H9 (cell line): ENCODE measurements around the gene UBXN10. TPM values are rescaled to one million over a fixed set of nuclear protein-coding genes. Genes with fewer than 3 reads are reported as not detected.

Experiments used
- DNase-seq: peaks from one replicate; pipeline ENCODE4 v3.0.0-alpha.2; 2017
- H2AFZ ChIP-seq: one replicate; pipeline ENCODE4 v1.6.1; 2013; ENCODE audit warnings: mild to moderate bottlenecking, low read length, control low read depth, moderate library complexity
- H2AK5ac ChIP-seq: 2 replicates; pipeline ENCODE4 v1.6.1; 2013; ENCODE audit warnings: low read length, control low read depth, mixed read lengths; ENCODE audit not compliant: insufficient read length
- H2BK120ac ChIP-seq: one replicate; pipeline ENCODE4 v1.6.1; 2013; ENCODE audit warnings: low read depth, mild to moderate bottlenecking, low read length, control low read depth, inconsistent platforms; ENCODE audit not compliant: poor library complexity, severe bottlenecking
- H2BK12ac ChIP-seq: 2 replicates; pipeline ENCODE4 v1.6.1; 2013; ENCODE audit warnings: low read length, control low read depth, mixed read lengths, low read depth; ENCODE audit not compliant: insufficient read length
- H2BK15ac ChIP-seq: 2 replicates; pipeline ENCODE4 v1.6.1; 2013; ENCODE audit warnings: low read depth, low read length, control low read depth
- H2BK20ac ChIP-seq: one replicate; pipeline ENCODE4 v1.6.1; 2013; ENCODE audit warnings: low read depth, mild to moderate bottlenecking, low read length, control low read depth, inconsistent platforms; ENCODE audit not compliant: poor library complexity, severe bottlenecking
- H2BK5ac ChIP-seq: 2 replicates; pipeline ENCODE4 v1.6.1; 2013; ENCODE audit warnings: low read length, control low read depth, mixed read lengths; ENCODE audit not compliant: insufficient read length
- H3K14ac ChIP-seq: 2 replicates; pipeline ENCODE4 v1.6.1; 2013; ENCODE audit warnings: low read length, control low read depth; ENCODE audit not compliant: insufficient read depth
- H3K18ac ChIP-seq: 2 replicates; pipeline ENCODE4 v1.6.1; 2013; ENCODE audit warnings: low read depth, mild to moderate bottlenecking, mixed read lengths, low read length, control low read depth; ENCODE audit not compliant: insufficient read length
- H3K23ac ChIP-seq: 2 replicates; pipeline ENCODE4 v1.6.1; 2013; ENCODE audit warnings: low read length, control low read depth, mixed read lengths, low read depth; ENCODE audit not compliant: insufficient read length
- H3K23me2 ChIP-seq: 2 replicates; pipeline ENCODE4 v1.6.1; 2013; ENCODE audit warnings: low read depth, mild to moderate bottlenecking, mixed read lengths, low read length, control low read depth; ENCODE audit not compliant: insufficient read length, poor library complexity, severe bottlenecking
- H3K27ac ChIP-seq: 2 replicates; pipeline ENCODE4 v1.5.1; 2013; ENCODE audit warnings: low read length, control low read depth, mixed read lengths, low read depth; ENCODE audit not compliant: insufficient read length
- H3K27me3 ChIP-seq: 2 replicates; pipeline ENCODE4 v1.6.1; 2013; ENCODE audit warnings: low read length, control low read depth, inconsistent platforms; ENCODE audit not compliant: insufficient read depth
- H3K4ac ChIP-seq: 2 replicates; pipeline ENCODE4 v1.6.1; 2013; ENCODE audit warnings: low read depth, mild to moderate bottlenecking, control low read depth, inconsistent platforms, low read length, moderate library complexity
- H3K4me1 ChIP-seq: 2 replicates; pipeline ENCODE4 v1.6.1; 2013; ENCODE audit warnings: low read length, control low read depth, inconsistent platforms; ENCODE audit not compliant: insufficient read depth
- H3K4me2 ChIP-seq: 2 replicates; pipeline ENCODE4 v1.6.1; 2013; ENCODE audit warnings: low read length, control low read depth, mixed read lengths; ENCODE audit not compliant: insufficient read length, insufficient read depth
- H3K56ac ChIP-seq: 2 replicates; pipeline ENCODE4 v1.6.1; 2013; ENCODE audit warnings: low read depth, mild to moderate bottlenecking, mixed read lengths, low read length, control low read depth; ENCODE audit not compliant: insufficient read length
- H3K79me1 ChIP-seq: 2 replicates; pipeline ENCODE4 v1.6.1; 2013; ENCODE audit warnings: low read depth, mild to moderate bottlenecking, moderate library complexity, low read length, control low read depth, inconsistent platforms; ENCODE audit not compliant: insufficient read depth, poor library complexity, severe bottlenecking
- H3K79me2 ChIP-seq: 2 replicates; pipeline ENCODE4 v1.6.1; 2013; ENCODE audit warnings: low read length, control low read depth, inconsistent platforms; ENCODE audit not compliant: insufficient read depth
- H3K9ac ChIP-seq: 2 replicates; pipeline ENCODE4 v1.6.1; 2013; ENCODE audit warnings: low read length, control low read depth, mixed read lengths; ENCODE audit not compliant: insufficient read length; ENCODE audit errors: extremely low read depth
- H3K9me3 ChIP-seq: one replicate; pipeline ENCODE4 v1.6.1; 2013; ENCODE audit warnings: low read depth, low read length, inconsistent platforms; ENCODE audit not compliant: control insufficient read depth
- H3T11ph ChIP-seq: one replicate; pipeline ENCODE4 v1.6.1; 2013; ENCODE audit warnings: mild to moderate bottlenecking, low read length, control low read depth, inconsistent platforms
- H4K20me1 ChIP-seq: one replicate; pipeline ENCODE4 v1.6.1; 2013; ENCODE audit not compliant: control insufficient read depth, insufficient read length, insufficient read depth
- H4K5ac ChIP-seq: 2 replicates; pipeline ENCODE4 v1.6.1; 2013; ENCODE audit warnings: low read depth, mild to moderate bottlenecking, mixed read lengths, low read length, control low read depth; ENCODE audit not compliant: insufficient read length
- H4K8ac ChIP-seq: replicated peaks from 2 replicates; pipeline ENCODE4 v1.6.1; 2013; ENCODE audit warnings: low read length, control low read depth, mixed read lengths, low read depth; ENCODE audit not compliant: insufficient read length
- H4K91ac ChIP-seq: 2 replicates; pipeline ENCODE4 v1.6.1; 2013; ENCODE audit warnings: low read depth, mild to moderate bottlenecking, moderate library complexity, mixed read lengths, low read length, control low read depth; ENCODE audit not compliant: insufficient read length
- H3K27ac Mint-ChIP-seq, 3 experiments: 2 replicates in 2 of 3; 3 replicates in 1 of 3; pipeline ENCODE4 v1.8.0; 2020 to 2021; ENCODE audit warnings: mixed read lengths in 3 of 3, mild to moderate bottlenecking in 1 of 3, moderate library complexity in 1 of 3
- H3K27me3 Mint-ChIP-seq: 2 replicates; pipeline ENCODE4 v1.8.0; 2021; ENCODE audit warnings: low read depth, mild to moderate bottlenecking, moderate library complexity, mixed read lengths
- H3K36me3 Mint-ChIP-seq, 3 experiments: 2 replicates in 2 of 3; 3 replicates in 1 of 3; pipeline ENCODE4 v1.8.0; 2020 to 2021; ENCODE audit warnings: low read depth in 3 of 3, mixed read lengths in 3 of 3; ENCODE audit not compliant: insufficient read depth in 1 of 3
- H3K4me1 Mint-ChIP-seq, 2 experiments: 2 replicates each; pipeline ENCODE4 v1.8.0; 2020; ENCODE audit warnings: mixed read lengths in 2 of 2
- H3K4me3 Mint-ChIP-seq, 2 experiments: 2 replicates in 1 of 2; 3 replicates in 1 of 2; pipeline ENCODE4 v1.8.0; 2020 to 2021; ENCODE audit warnings: mild to moderate bottlenecking in 2 of 2, mixed read lengths in 2 of 2, moderate library complexity in 1 of 2
- H3K9me3 Mint-ChIP-seq, 2 experiments: 2 replicates in 1 of 2; 3 replicates in 1 of 2; pipeline ENCODE4 v1.8.0; 2020; ENCODE audit warnings: mild to moderate bottlenecking in 2 of 2, mixed read lengths in 2 of 2, moderate library complexity in 1 of 2
- WGBS: extraction: QIAGEN DNeasy Blood & Tissue Kit; methylation state at CpG from one replicate; pipeline ENCODE4 v1.1.7; 2013; ENCODE audit warnings: missing lambda C conversion rate, low lambda C conversion rate, mixed read lengths; ENCODE audit not compliant: insufficient read length; ENCODE audit errors: extremely low coverage; 5-methylcytosine and 5-hydroxymethylcytosine counted together
- total RNA-seq: library from RNA; stranded (reverse); gene quantifications from 2 replicates; pipeline ENCODE4 v1.2.1, GENCODE V29; 2021
- TF ChIP-seq, protein P1 (sequence below): fragments of 200-600 bp; sonication (generic); conservative IDR thresholded peaks from 3 replicates; pipeline ENCODE4 v1.8.0; 2021; ENCODE audit warnings: antibody characterized with exemption, mild to moderate bottlenecking

UBXN10 gene
- total RNA-seq, 1 experiment from 2014 or later: 0.59 TPM

GRCh38 chr1:20166051-20166450 is 19.8 kb upstream of the UBXN10 start:
- Histone ChIP-seq H3K4ac (no peak overlapping the region), H3K79me2 (no peaks in the 10 kb centered on the region), H4K20me1 (no peaks in the 10 kb centered on the region), H4K91ac (no peak overlapping the region), H3K14ac (no peak overlapping the region), H3K4me1 (peaks cover 3% of the 10 kb centered on the region; the same call in 1 of the 2 replicates), H2BK15ac (no peak overlapping the region), H2BK5ac (no peak overlapping the region), H3K9ac (no peak overlapping the region), H3K18ac (no peak overlapping the region), H3K27me3 (no peaks in the 10 kb centered on the region), H3K23ac (no peak overlapping the region), H2BK120ac (no peak overlapping the region), H2BK12ac (no peak overlapping the region), H2AK5ac (no peak overlapping the region), H3K79me1 (no peaks in the 10 kb centered on the region), H3K9me3 (no peaks in the 10 kb centered on the region), H3K56ac (no peak overlapping the region), H3K23me2 (no peaks in the 10 kb centered on the region), H4K5ac (no peak overlapping the region), H3K4me2 (no peak overlapping the region), H4K8ac (no peak overlapping the region), H3T11ph (no peak overlapping the region), H3K27ac (no peak overlapping the region), H2AFZ (no peak overlapping the region), H2BK20ac (no peak overlapping the region)
- TF ChIP-seq, protein P1, sequence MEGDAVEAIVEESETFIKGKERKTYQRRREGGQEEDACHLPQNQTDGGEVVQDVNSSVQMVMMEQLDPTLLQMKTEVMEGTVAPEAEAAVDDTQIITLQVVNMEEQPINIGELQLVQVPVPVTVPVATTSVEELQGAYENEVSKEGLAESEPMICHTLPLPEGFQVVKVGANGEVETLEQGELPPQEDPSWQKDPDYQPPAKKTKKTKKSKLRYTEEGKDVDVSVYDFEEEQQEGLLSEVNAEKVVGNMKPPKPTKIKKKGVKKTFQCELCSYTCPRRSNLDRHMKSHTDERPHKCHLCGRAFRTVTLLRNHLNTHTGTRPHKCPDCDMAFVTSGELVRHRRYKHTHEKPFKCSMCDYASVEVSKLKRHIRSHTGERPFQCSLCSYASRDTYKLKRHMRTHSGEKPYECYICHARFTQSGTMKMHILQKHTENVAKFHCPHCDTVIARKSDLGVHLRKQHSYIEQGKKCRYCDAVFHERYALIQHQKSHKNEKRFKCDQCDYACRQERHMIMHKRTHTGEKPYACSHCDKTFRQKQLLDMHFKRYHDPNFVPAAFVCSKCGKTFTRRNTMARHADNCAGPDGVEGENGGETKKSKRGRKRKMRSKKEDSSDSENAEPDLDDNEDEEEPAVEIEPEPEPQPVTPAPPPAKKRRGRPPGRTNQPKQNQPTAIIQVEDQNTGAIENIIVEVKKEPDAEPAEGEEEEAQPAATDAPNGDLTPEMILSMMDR: no peak
- Mint-ChIP-seq H3K36me3 (peaks cover 2 to 7% (median 6%) of the 10 kb centered on the region in 3 experiments; a peak in 5 of 7 replicates), H3K27ac (no peak overlapping the region; a peak in 1 of 7 replicates), H3K9me3 (peaks cover 19 to 25% of the 10 kb centered on the region in 2 experiments), H3K4me3 (no peak overlapping the region), H3K27me3 (peaks cover 16% of the 10 kb centered on the region), H3K4me1 (peaks cover 7 to 8% of the 10 kb centered on the region in 2 experiments)
- WGBS: no CpG with 5 or more reads among the region's 17 CpGs
- DNase-seq: no peak
